Subcutaneous adipose tissue (tissue), 4 donors: ENCODE measurements around the gene BCAN. TPM values are rescaled to one million over a fixed set of nuclear protein-coding genes. Genes with fewer than 3 reads are reported as not detected.

ENCODE experiments used
- CTCF ChIP-seq: fragments of 450-650 bp; IDR thresholded peaks from one replicate; pipeline ENCODE4 v1.5.1; 2016; ENCODE audit warnings: low read depth, mild to moderate bottlenecking, control low read depth, antibody characterized with exemption, moderate library complexity
- total RNA-seq, 4 donors: library from RNA; depleted of rRNA; stranded (reverse); fragments of >200 nt; gene quantifications; one replicate each; pipeline ENCODE4 v1.1.0, GENCODE V29; 2016

BCAN gene
- total RNA-seq, 4 donors from 2014 or later = not detected

- no peak for TF ChIP-seq CTCF
These were observed 23.0 kb downstream of the BCAN start for GRCh38 chr1:156664767-156665411.

GRCh38 chr1:156665539-156665938 is 23.6 kb downstream of the BCAN start:
- TF ChIP-seq CTCF = no peak

GRCh38 chr1:156666862-156667609 is 25.1 kb downstream of the BCAN start:
- no peak for TF ChIP-seq CTCF

GRCh38 chr1:156667610-156667967 is 25.7 kb downstream of the BCAN start:
- TF ChIP-seq CTCF = no peak

- TF ChIP-seq CTCF = no peak
These were observed 26.2 kb downstream of the BCAN start for GRCh38 chr1:156667968-156668709.

- no peak for TF ChIP-seq CTCF
These were observed 27.1 kb downstream of the BCAN start for GRCh38 chr1:156668801-156669637.
